CD14-positive monocyte (primary cell): ENCODE data around the gene AIRE. TPM values are rescaled to one million over a fixed set of nuclear protein-coding genes. Genes with fewer than 3 reads are reported as not detected.
A peak's percentile ranks its signal among the peaks of the same experiment; 100 is the strongest.

Source experiments
- DNase-seq, 3 donors: peaks; one replicate each; pipeline ENCODE4 v3.0.0-alpha.2; 2011 to 2022
- H2AFZ ChIP-seq: 2 replicates; pipeline ENCODE4 v1.6.0; 2012; ENCODE audit warnings: mild to moderate bottlenecking, low read depth, low read length, inconsistent platforms; ENCODE audit not compliant: insufficient read depth, poor library complexity, severe bottlenecking
- H3K27ac ChIP-seq, 2 donors: 1 replicate in 1 of 2; 2 replicates in 1 of 2; pipeline ENCODE4 v1.5.1; 2012 to 2013; ENCODE audit warnings: low read length in 2 of 2, control low read depth in 1 of 2, inconsistent platforms in 1 of 2, low read depth in 1 of 2, mild to moderate bottlenecking in 1 of 2
- H3K27me3 ChIP-seq, 2 donors: one replicate each; pipeline versions ENCODE4 v1.6.0 to v1.6.1; 2011 to 2013; ENCODE audit warnings: low read length in 2 of 2; ENCODE audit not compliant: control insufficient read depth in 2 of 2, insufficient read depth in 2 of 2
- H3K36me3 ChIP-seq, 2 donors: replicated peaks in 1 of 2; 1 replicate in 1 of 2; 2 replicates in 1 of 2; pipeline versions ENCODE4 v1.5.1 to v1.6.1; 2012 to 2013; ENCODE audit warnings: low read length in 2 of 2, control low read depth in 1 of 2, inconsistent platforms in 1 of 2, mild to moderate bottlenecking in 1 of 2; ENCODE audit not compliant: insufficient read depth in 2 of 2, control insufficient read depth in 1 of 2
- H3K4me1 ChIP-seq, 2 donors: 1 replicate in 1 of 2; 2 replicates in 1 of 2; pipeline versions ENCODE4 v1.5.1 to v1.6.1; 2012 to 2013; ENCODE audit warnings: low read length in 2 of 2, control low read depth in 1 of 2, inconsistent platforms in 1 of 2, mild to moderate bottlenecking in 1 of 2, moderate library complexity in 1 of 2; ENCODE audit not compliant: insufficient read depth in 2 of 2, control insufficient read depth in 1 of 2
- H3K4me2 ChIP-seq: replicated peaks from 2 replicates; pipeline ENCODE3; 2012; ENCODE audit warnings: low read length, moderate library complexity, mild to moderate bottlenecking; ENCODE audit not compliant: poor library complexity, severe bottlenecking; ENCODE audit errors: extremely low read depth
- H3K4me3 ChIP-seq, 3 experiments: fragments of 200-600 bp in 1 of 3; sonication (generic) in 1 of 3; replicated peaks in 1 of 3; 1 replicate in 2 of 3; 2 replicates in 1 of 3; pipeline ENCODE4 v1.5.1; 2011 to 2013; ENCODE audit warnings: low read length in 3 of 3, mild to moderate bottlenecking in 3 of 3, control low read depth in 2 of 3, low read depth in 2 of 3, inconsistent platforms in 1 of 3, moderate library complexity in 1 of 3
- H3K79me2 ChIP-seq: 2 replicates; pipeline ENCODE4 v1.6.0; 2012; ENCODE audit warnings: mild to moderate bottlenecking, control low read depth, inconsistent platforms, low read length, moderate library complexity; ENCODE audit not compliant: insufficient read depth
- H3K9ac ChIP-seq: 2 replicates; pipeline ENCODE4 v1.6.0; 2017; ENCODE audit warnings: low read length, mild to moderate bottlenecking; ENCODE audit not compliant: insufficient read depth, poor library complexity, severe bottlenecking
- H3K9me3 ChIP-seq, 2 donors: replicated peaks in 1 of 2; 1 replicate in 1 of 2; 2 replicates in 1 of 2; pipeline versions ENCODE4 v1.5.1 to v1.6.1; 2012 to 2013; ENCODE audit warnings: low read length in 2 of 2, control low read depth in 1 of 2; ENCODE audit not compliant: control insufficient read depth in 1 of 2, insufficient read depth in 1 of 2
- H4K20me1 ChIP-seq: 2 replicates; pipeline ENCODE4 v1.6.0; 2012; ENCODE audit warnings: mild to moderate bottlenecking, low read length, control low read depth, moderate library complexity; ENCODE audit not compliant: insufficient read depth
- H3K27ac Mint-ChIP-seq, 7 donors: one replicate each; pipeline ENCODE4 v1.8.0; 2020; ENCODE audit warnings: mild to moderate bottlenecking in 7 of 7, mixed read lengths in 7 of 7, moderate library complexity in 6 of 7, inconsistent platforms in 2 of 7
- H3K27me3 Mint-ChIP-seq, 3 donors: one replicate each; pipeline ENCODE4 v1.8.0; 2021 to 2022; ENCODE audit warnings: low read depth in 3 of 3, mild to moderate bottlenecking in 3 of 3, mixed read lengths in 3 of 3, moderate library complexity in 3 of 3, inconsistent platforms in 1 of 3
- H3K36me3 Mint-ChIP-seq, 2 donors: one replicate each; pipeline ENCODE4 v1.8.0; 2020; ENCODE audit warnings: mixed read lengths in 2 of 2, inconsistent platforms in 1 of 2, mild to moderate bottlenecking in 1 of 2
- H3K4me1 Mint-ChIP-seq: one replicate; pipeline ENCODE4 v1.8.0; 2020; ENCODE audit warnings: mild to moderate bottlenecking, mixed read lengths
- H3K4me3 Mint-ChIP-seq, 2 donors: one replicate each; pipeline ENCODE4 v1.8.0; 2020; ENCODE audit warnings: mild to moderate bottlenecking in 2 of 2, mixed read lengths in 2 of 2, moderate library complexity in 1 of 2
- H3K9me3 Mint-ChIP-seq, 7 donors: one replicate each; pipeline ENCODE4 v1.8.0; 2020 to 2022; ENCODE audit warnings: mixed read lengths in 7 of 7, mild to moderate bottlenecking in 6 of 7, moderate library complexity in 6 of 7, inconsistent platforms in 2 of 7
- WGBS: methylation state at CpG from one replicate; pipeline ENCODE4 v1.1.5; 2013; ENCODE audit warnings: missing lambda C conversion rate; ENCODE audit not compliant: insufficient coverage; 5-methylcytosine and 5-hydroxymethylcytosine counted together
- intact Hi-C, 2 donors: fragments of 100-400 bp; cut with micrococcal nuclease; formaldehyde crosslinking; loops; one replicate each; pipeline versions ENCODE4 v1.15.0 to v1.15.1; 2023
- polyA plus RNA-seq, 3 donors: library from polyadenylated mRNA; depleted of rRNA in 1 of 3; unstranded in 2 of 3; stranded (reverse) in 1 of 3; fragments of 300-500 nt in 2 of 3; fragments of >200 nt in 1 of 3; fragmentation: Illumina TruSeq in 2 of 3; gene quantifications; 1 replicate in 2 of 3; 2 replicates in 1 of 3; pipeline ENCODE4 v1.2.3, GENCODE V29; 2012 to 2021
- TF ChIP-seq, protein P1 (sequence below): fragments of 200-600 bp; IDR thresholded peaks from one replicate; pipeline ENCODE4 v1.8.0; 2022; ENCODE audit warnings: antibody characterized with exemption, mild to moderate bottlenecking

Gene AIRE
- polyA plus RNA-seq, 3 donors = not detected

GRCh38 chr21:44319407-44320065 lies 33.9 kb downstream of the AIRE start:
- Mint-ChIP-seq H3K27ac (no peak overlapping the region), H3K27me3 (no peaks in the 10 kb centered on the region), H3K36me3 (peaks cover 33 to 78% of the 10 kb centered on the region in 2 donors), H3K9me3 (no peaks in the 10 kb centered on the region), H3K4me3 (no peak overlapping the region), H3K4me1 (no peaks in the 10 kb centered on the region)
- no peak overlapping the region for H3K4me2 ChIP-seq
- H3K9ac ChIP-seq = no peak overlapping the region
- H3K27me3 ChIP-seq = no peaks in the 10 kb centered on the region
- no peaks in the 10 kb centered on the region for H3K4me1 ChIP-seq
- intact Hi-C loops = no loop called here
- peaks cover 93 to 95% of the 10 kb centered on the region in 2 donors for H3K36me3 ChIP-seq
- peaks cover 23% of the 10 kb centered on the region for H4K20me1 ChIP-seq
- TF ChIP-seq, protein P1, sequence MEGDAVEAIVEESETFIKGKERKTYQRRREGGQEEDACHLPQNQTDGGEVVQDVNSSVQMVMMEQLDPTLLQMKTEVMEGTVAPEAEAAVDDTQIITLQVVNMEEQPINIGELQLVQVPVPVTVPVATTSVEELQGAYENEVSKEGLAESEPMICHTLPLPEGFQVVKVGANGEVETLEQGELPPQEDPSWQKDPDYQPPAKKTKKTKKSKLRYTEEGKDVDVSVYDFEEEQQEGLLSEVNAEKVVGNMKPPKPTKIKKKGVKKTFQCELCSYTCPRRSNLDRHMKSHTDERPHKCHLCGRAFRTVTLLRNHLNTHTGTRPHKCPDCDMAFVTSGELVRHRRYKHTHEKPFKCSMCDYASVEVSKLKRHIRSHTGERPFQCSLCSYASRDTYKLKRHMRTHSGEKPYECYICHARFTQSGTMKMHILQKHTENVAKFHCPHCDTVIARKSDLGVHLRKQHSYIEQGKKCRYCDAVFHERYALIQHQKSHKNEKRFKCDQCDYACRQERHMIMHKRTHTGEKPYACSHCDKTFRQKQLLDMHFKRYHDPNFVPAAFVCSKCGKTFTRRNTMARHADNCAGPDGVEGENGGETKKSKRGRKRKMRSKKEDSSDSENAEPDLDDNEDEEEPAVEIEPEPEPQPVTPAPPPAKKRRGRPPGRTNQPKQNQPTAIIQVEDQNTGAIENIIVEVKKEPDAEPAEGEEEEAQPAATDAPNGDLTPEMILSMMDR = no peak
- H3K79me2 ChIP-seq = no peaks in the 10 kb centered on the region
- H3K27ac ChIP-seq = no peak overlapping the region
- DNase-seq = no peak
- WGBS = 97% methylated on average over 32 of the region's 35 CpGs
- no peak overlapping the region for H2AFZ ChIP-seq
- H3K4me3 ChIP-seq = no peak overlapping the region
- H3K9me3 ChIP-seq = no peaks in the 10 kb centered on the region

DNA sequence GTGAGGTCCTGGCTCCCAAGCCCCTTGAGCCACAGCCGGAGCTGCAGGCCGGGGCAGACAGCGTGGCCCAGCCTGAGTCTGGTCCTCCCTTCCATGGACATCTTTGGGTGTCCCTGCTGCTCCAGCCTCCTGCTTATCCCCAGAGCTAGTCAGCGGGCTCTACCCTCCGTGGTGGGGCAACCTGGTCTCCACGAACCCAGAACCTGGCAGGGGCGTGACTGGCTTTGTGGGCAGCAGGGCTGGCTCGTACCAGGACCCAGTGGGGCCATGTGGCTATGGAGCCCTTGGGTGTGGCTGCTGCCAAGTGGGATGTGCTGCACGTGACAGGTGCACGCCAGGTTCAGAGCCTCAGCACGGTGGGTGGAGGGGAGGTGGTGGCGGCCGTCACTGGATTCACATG lies 35.2 kb downstream of the AIRE start:
- Histone ChIP-seq H3K36me3 (peaks cover 92 to 95% of the 10 kb centered on the region in 2 donors), H3K4me2 (no peak overlapping the region), H3K27ac (no peak overlapping the region), H4K20me1 (peaks cover 13% of the 10 kb centered on the region), H2AFZ (no peak overlapping the region), H3K9ac (no peak overlapping the region), H3K9me3 (no peaks in the 10 kb centered on the region), H3K4me3 (no peak overlapping the region), H3K79me2 (no peaks in the 10 kb centered on the region), H3K4me1 (no peaks in the 10 kb centered on the region), H3K27me3 (no peaks in the 10 kb centered on the region)
- intact Hi-C loops = no loop called here
- Mint-ChIP-seq H3K4me3 (no peak overlapping the region), H3K9me3 (no peaks in the 10 kb centered on the region), H3K27ac (peak overlapping the region in 1 of 7 donors; percentile 20), H3K36me3 (peaks cover 37 to 86% of the 10 kb centered on the region in 2 donors), H3K4me1 (no peaks in the 10 kb centered on the region), H3K27me3 (no peaks in the 10 kb centered on the region)
- WGBS = 91% methylated on average over 7 of the region's 13 CpGs
- no peak for DNase-seq
- TF ChIP-seq, protein P1 = no peak
